ENCODE data around the gene NR2F1-AS1.

Gene NR2F1-AS1

DNA sequence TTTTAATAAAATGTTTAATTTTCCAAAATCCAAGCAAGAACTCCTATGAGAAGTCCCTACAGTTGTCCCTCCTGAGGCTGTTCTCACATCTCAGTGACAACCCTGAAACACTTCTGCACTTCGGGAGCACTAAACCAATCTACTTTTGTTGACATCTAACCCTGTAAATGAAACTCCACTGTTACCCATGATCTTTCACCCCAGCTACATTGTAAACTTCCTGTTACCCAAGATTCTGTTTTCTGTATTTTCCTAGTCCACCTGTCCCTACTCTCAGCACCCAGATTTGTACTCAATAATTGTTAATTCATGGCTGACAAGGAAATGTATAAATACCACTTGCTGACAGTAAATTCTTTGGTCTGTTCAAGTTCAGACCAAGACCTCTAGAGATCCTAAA, 153.7 kb downstream of the NR2F1-AS1 start:
- no peak for DNase-seq (ENCODE audit: low read depth)
- no peak for TF ChIP-seq CTCF (IDR thresholded peaks at IDR 0.05; ENCODE audit: control insufficient read depth, insufficient read depth, low read depth, low read length, missing control alignments)
- H3K4me3 ChIP-seq (ENCODE audit: control insufficient read depth, low read depth, low read length), result no peak overlapping the region

- DNase-seq (ENCODE audit: low read depth), result no peak
- H3K4me3 ChIP-seq (ENCODE audit: control insufficient read depth, low read depth, low read length), result no peak overlapping the region
- TF ChIP-seq CTCF (IDR thresholded peaks at IDR 0.05; ENCODE audit: control insufficient read depth, insufficient read depth, low read depth, low read length, missing control alignments), result no peak
Measured at GRCh38 chr5:93425096-93425495, 155.9 kb downstream of the NR2F1-AS1 start.

GRCh38 chr5:93423300-93423699, 157.7 kb downstream of the NR2F1-AS1 start:
- no peak for TF ChIP-seq CTCF (IDR thresholded peaks at IDR 0.05; ENCODE audit: control insufficient read depth, insufficient read depth, low read depth, low read length, missing control alignments)
- no peak for DNase-seq (ENCODE audit: low read depth)
- no peak overlapping the region for H3K4me3 ChIP-seq (ENCODE audit: control insufficient read depth, low read depth, low read length)

DNA sequence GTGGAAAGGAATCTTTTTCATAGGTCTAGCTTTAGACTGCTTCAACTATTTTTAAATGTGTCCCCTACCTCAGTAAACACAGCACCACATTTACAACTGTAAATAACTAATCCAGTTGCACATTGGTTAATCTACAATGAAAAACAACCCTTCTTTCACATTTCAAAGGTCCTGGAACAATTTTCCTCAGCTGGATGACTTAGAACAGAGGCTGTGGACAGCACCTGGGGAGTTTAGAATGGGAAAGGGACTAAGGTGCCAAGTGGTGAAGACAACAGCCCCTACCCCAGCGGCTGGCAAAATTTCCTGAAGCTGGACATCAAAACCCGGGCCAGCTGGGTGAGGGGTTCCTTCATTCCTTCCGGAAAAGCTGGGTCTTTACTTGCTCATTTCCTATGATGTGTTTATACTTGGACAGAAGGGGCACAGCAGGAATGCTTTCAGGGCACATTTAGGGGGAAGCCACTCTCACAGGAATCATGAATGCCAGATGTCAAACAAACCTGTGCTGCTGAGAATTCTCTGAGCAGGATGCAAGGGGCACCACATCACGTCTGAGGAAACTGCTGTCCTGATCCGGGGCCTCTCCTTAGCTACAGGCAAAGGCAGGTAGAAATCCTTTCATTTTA, 158.3 kb downstream of the NR2F1-AS1 start:
- DNase-seq (ENCODE audit: low read depth), result no peak
- H3K4me3 ChIP-seq (ENCODE audit: control insufficient read depth, low read depth, low read length), result no peak overlapping the region
- TF ChIP-seq CTCF (IDR thresholded peaks at IDR 0.05; ENCODE audit: control insufficient read depth, insufficient read depth, low read depth, low read length, missing control alignments), result no peak

DNA sequence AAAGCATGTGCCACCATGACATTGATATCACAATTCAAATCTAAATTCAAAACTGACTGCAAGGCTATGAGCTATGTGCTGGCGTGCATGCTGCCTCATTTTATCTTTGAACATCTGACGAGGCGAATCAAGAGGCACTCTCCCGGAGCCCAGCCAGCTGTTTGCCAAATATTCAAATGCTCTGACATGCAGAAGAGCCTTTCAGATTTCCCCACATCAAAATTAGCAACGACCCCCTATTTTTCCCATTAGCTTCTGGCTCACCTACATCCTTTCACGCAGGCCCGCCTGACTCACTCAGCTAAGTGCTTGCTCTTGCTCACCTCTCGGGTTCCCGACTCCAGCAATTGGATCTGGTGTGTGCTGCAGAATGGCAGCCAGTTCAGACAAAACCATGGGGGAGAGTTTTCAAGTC, 159.0 kb downstream of the NR2F1-AS1 start:
- H3K4me3 ChIP-seq (ENCODE audit: control insufficient read depth, low read depth, low read length), result no peak overlapping the region
- no peak for TF ChIP-seq CTCF (IDR thresholded peaks at IDR 0.05; ENCODE audit: control insufficient read depth, insufficient read depth, low read depth, low read length, missing control alignments)
- DNase-seq (ENCODE audit: low read depth), result no peak

DNA sequence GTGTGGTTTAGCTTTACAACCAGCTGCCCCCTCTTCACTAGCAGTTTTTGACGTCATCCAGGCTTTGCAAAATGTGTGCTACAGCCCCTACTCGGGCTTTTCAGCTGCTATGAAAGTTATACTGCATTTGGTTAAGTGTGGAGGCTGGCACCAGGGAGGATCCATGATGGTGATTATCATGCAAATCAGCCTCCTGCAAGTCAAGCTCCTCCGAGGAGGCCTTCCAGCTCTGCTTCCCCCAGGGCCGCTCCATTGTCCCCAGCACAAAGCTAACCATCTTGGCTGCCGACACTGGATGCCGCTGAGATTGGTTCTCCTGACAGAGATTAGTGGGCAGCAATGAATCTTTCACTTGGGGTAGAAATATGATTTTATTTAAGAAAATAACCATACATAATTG, 159.6 kb downstream of the NR2F1-AS1 start:
- TF ChIP-seq CTCF (IDR thresholded peaks at IDR 0.05; ENCODE audit: control insufficient read depth, insufficient read depth, low read depth, low read length, missing control alignments), result no peak
- DNase-seq (ENCODE audit: low read depth), result no peak
- H3K4me3 ChIP-seq (ENCODE audit: control insufficient read depth, low read depth, low read length), result no peak overlapping the region

DNA sequence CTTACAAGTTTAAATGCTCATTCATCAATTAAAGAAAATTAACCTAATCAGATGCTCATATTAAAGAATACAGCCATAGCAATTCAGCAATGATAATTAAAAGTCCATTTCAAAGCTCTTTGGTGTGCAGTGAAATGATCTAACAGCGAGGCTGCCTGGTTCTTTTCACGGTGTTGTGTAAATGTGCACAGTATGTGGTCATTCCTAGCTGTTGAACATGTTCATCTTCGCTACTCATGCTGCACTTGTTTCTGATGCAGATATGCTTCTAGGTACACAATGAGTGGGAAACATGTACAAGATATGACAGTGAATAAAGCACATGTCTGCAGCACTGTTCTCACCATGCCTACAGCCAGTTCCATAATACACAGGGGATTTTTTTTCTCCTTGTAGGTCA, 163.5 kb downstream of the NR2F1-AS1 start:
- TF ChIP-seq CTCF (IDR thresholded peaks at IDR 0.05; ENCODE audit: control insufficient read depth, insufficient read depth, low read depth, low read length, missing control alignments), result no peak
- no peak for DNase-seq (ENCODE audit: low read depth)
- H3K4me3 ChIP-seq (ENCODE audit: control insufficient read depth, low read depth, low read length), result no peak overlapping the region

Data from AG09309 (cell line).